Neural progenitor cell (in vitro differentiated cells): ENCODE results near the gene TVP23C. TPM values are rescaled to one million over a fixed set of nuclear protein-coding genes. Genes with fewer than 3 reads are reported as not detected.
A peak's percentile ranks its signal among the peaks of the same experiment; 100 is the strongest.

Experiments used
- DNase-seq: peaks from one replicate; pipeline ENCODE4 v3.0.0-alpha.2; 2016; ENCODE audit warnings: low spot score
- H2AFZ ChIP-seq: fragments of 200-600 bp; sonication (generic); replicated peaks from 2 replicates; pipeline ENCODE4 v1.6.1; 2016; ENCODE audit warnings: antibody characterized with exemption
- H3F3A ChIP-seq: fragments of 200-600 bp; sonication (generic); 2 replicates; pipeline ENCODE4 v1.6.1; 2016; ENCODE audit warnings: antibody characterized with exemption, low read depth
- H3K27ac ChIP-seq: fragments of 200-600 bp; sonication (generic); 2 replicates; pipeline ENCODE4 v1.5.1; 2016; ENCODE audit warnings: mild to moderate bottlenecking
- H3K27me3 ChIP-seq: fragments of 200-600 bp; sonication (generic); 2 replicates; pipeline ENCODE4 v1.6.1; 2016; ENCODE audit warnings: mild to moderate bottlenecking, moderate library complexity
- H3K36me3 ChIP-seq: fragments of 200-600 bp; sonication (generic); 2 replicates; pipeline ENCODE4 v1.5.1; 2016
- H3K4me1 ChIP-seq: fragments of 200-600 bp; sonication (generic); 2 replicates; pipeline ENCODE4 v1.6.1; 2016; ENCODE audit warnings: mixed run types
- H3K4me2 ChIP-seq: fragments of 200-600 bp; sonication (generic); 2 replicates; pipeline ENCODE4 v1.6.1; 2016
- H3K4me3 ChIP-seq: fragments of 200-600 bp; sonication (generic); 2 replicates; pipeline ENCODE4 v1.5.1; 2016
- H3K79me2 ChIP-seq: fragments of 200-600 bp; sonication (generic); 2 replicates; pipeline ENCODE4 v1.6.1; 2016; ENCODE audit warnings: low read depth
- H3K9ac ChIP-seq: fragments of 200-600 bp; sonication (generic); 2 replicates; pipeline ENCODE4 v1.6.1; 2016
- H3K9me3 ChIP-seq: fragments of 200-600 bp; sonication (generic); 2 replicates; pipeline ENCODE4 v1.5.1; 2016; ENCODE audit warnings: low read depth
- H4K20me1 ChIP-seq: fragments of 200-600 bp; sonication (generic); 2 replicates; pipeline ENCODE4 v1.6.1; 2016; ENCODE audit warnings: low read depth
- H3K27ac Mint-ChIP-seq: 3 replicates; pipeline ENCODE4 v1.8.0; 2021; ENCODE audit warnings: mixed read lengths
- H3K27me3 Mint-ChIP-seq: 2 replicates; pipeline ENCODE4 v1.8.0; 2022; ENCODE audit warnings: low read depth, mild to moderate bottlenecking, inconsistent platforms, moderate library complexity, mixed read lengths; ENCODE audit not compliant: insufficient read depth
- H3K36me3 Mint-ChIP-seq: 3 replicates; pipeline ENCODE4 v1.8.0; 2021; ENCODE audit warnings: mixed read lengths
- H3K4me1 Mint-ChIP-seq: 3 replicates; pipeline ENCODE4 v1.8.0; 2021; ENCODE audit warnings: mixed read lengths
- H3K4me3 Mint-ChIP-seq: 3 replicates; pipeline ENCODE4 v1.8.0; 2021; ENCODE audit warnings: mild to moderate bottlenecking, moderate library complexity, mixed read lengths
- H3K9me3 Mint-ChIP-seq: 3 replicates; pipeline ENCODE4 v1.8.0; 2020; ENCODE audit warnings: mixed read lengths
- CTCF ChIP-seq: fragments of 200-600 bp; sonication (generic); IDR thresholded peaks from 2 replicates; pipeline ENCODE4 v1.5.1; 2017; ENCODE audit warnings: antibody characterized with exemption, mild to moderate bottlenecking
- EZH2 ChIP-seq: fragments of 200-600 bp; sonication (generic); IDR thresholded peaks from 2 replicates; pipeline ENCODE4 v1.6.1; 2017; ENCODE audit warnings: antibody characterized with exemption, mild to moderate bottlenecking, moderate library complexity
- EZH2phosphoT487 ChIP-seq: fragments of 200-600 bp; sonication (generic); IDR thresholded peaks from 2 replicates; pipeline ENCODE4 v1.6.1; 2017; ENCODE audit warnings: antibody characterized with exemption
- total RNA-seq: library from RNA; depleted of rRNA; stranded (reverse); fragments of >200 nt; gene quantifications from 2 replicates; pipeline ENCODE4 v1.2.3, GENCODE V29; 2015; ENCODE audit warnings: low replicate concordance

Gene TVP23C
- total RNA-seq, 1 donor from 2014 or later = 36.0 TPM

GRCh38 chr17:15502369-15503112 is 60.7 kb downstream of the TVP23C start:
- no peaks in the 10 kb centered on the region for H3K79me2 ChIP-seq
- H3K4me3 ChIP-seq = no peak overlapping the region
- H3K27me3 ChIP-seq = no peaks in the 10 kb centered on the region
- Mint-ChIP-seq H3K36me3 (peaks cover 24% of the 10 kb centered on the region), H3K4me1 (peaks cover 15% of the 10 kb centered on the region), H3K9me3 (no peaks in the 10 kb centered on the region), H3K27ac (no peak overlapping the region), H3K4me3 (no peak overlapping the region), H3K27me3 (no peaks in the 10 kb centered on the region)
- H3K27ac ChIP-seq = no peak overlapping the region
- H2AFZ ChIP-seq = no peak overlapping the region
- H3K4me2 ChIP-seq = no peak overlapping the region
- DNase-seq = peak; percentile 91
- H3F3A ChIP-seq = peaks cover 11% of the 10 kb centered on the region
- TF ChIP-seq EZH2phosphoT487 (no peak), CTCF (peak; percentile 89), EZH2 (no peak)
- no peak overlapping the region for H3K9ac ChIP-seq
- H3K9me3 ChIP-seq = no peaks in the 10 kb centered on the region
- H3K36me3 ChIP-seq = no peaks in the 10 kb centered on the region
- H4K20me1 ChIP-seq = peaks cover 2% of the 10 kb centered on the region
- H3K4me1 ChIP-seq = peaks cover 6% of the 10 kb centered on the region

GRCh38 chr17:15501793-15502192 is 61.5 kb downstream of the TVP23C start:
- H3K27me3 Mint-ChIP-seq = no peaks in the 10 kb centered on the region
- Histone ChIP-seq H3K79me2 (no peaks in the 10 kb centered on the region), H3K4me3 (no peak overlapping the region), H3K4me1 (peaks cover 6% of the 10 kb centered on the region), H4K20me1 (peaks cover 2% of the 10 kb centered on the region), H3K9me3 (no peaks in the 10 kb centered on the region), H3K4me2 (no peak overlapping the region), H3K27me3 (no peaks in the 10 kb centered on the region), H3K9ac (no peak overlapping the region), H2AFZ (no peak overlapping the region), H3K36me3 (no peaks in the 10 kb centered on the region), H3F3A (peaks cover 11% of the 10 kb centered on the region), H3K27ac (no peak overlapping the region)
- H3K4me1 Mint-ChIP-seq = peaks cover 15% of the 10 kb centered on the region
- no peak overlapping the region for H3K4me3 Mint-ChIP-seq
- no peak for TF ChIP-seq EZH2phosphoT487
- no peak for TF ChIP-seq CTCF
- no peak for TF ChIP-seq EZH2
- H3K27ac Mint-ChIP-seq = no peak overlapping the region
- DNase-seq = peak; percentile 44
- peaks cover 25% of the 10 kb centered on the region for H3K36me3 Mint-ChIP-seq
- no peaks in the 10 kb centered on the region for H3K9me3 Mint-ChIP-seq

GRCh38 chr17:15501282-15501681 is 62.0 kb downstream of the TVP23C start:
- no peak overlapping the region for H3K4me3 ChIP-seq
- TF ChIP-seq EZH2phosphoT487 (no peak), EZH2 (no peak), CTCF (no peak)
- no peak overlapping the region for H3K4me2 ChIP-seq
- Mint-ChIP-seq H3K36me3 (peaks cover 22% of the 10 kb centered on the region), H3K27me3 (no peaks in the 10 kb centered on the region), H3K9me3 (no peaks in the 10 kb centered on the region), H3K4me3 (no peak overlapping the region), H3K4me1 (peaks cover 15% of the 10 kb centered on the region), H3K27ac (no peak overlapping the region)
- H3K27me3 ChIP-seq = no peaks in the 10 kb centered on the region
- H3K36me3 ChIP-seq = no peaks in the 10 kb centered on the region
- H3K27ac ChIP-seq = no peak overlapping the region
- no peak for DNase-seq
- H3F3A ChIP-seq = peaks cover 11% of the 10 kb centered on the region
- no peak overlapping the region for H2AFZ ChIP-seq
- peaks cover 6% of the 10 kb centered on the region for H3K4me1 ChIP-seq
- peaks cover 2% of the 10 kb centered on the region for H4K20me1 ChIP-seq
- H3K9me3 ChIP-seq = no peaks in the 10 kb centered on the region
- H3K9ac ChIP-seq = no peak overlapping the region
- H3K79me2 ChIP-seq = no peaks in the 10 kb centered on the region
